ENCODE data around the gene CFAP74.
A peak's percentile ranks its signal among the peaks of the same experiment; 100 is the strongest.

Gene CFAP74

GRCh38 chr1:1922702-1922955 lies 81.0 kb downstream of the CFAP74 start:
- no peak for TF ChIP-seq CTCF (IDR thresholded peaks at IDR 0.05; ENCODE audit: low read depth, low read length)
- no peak overlapping the region for H3K4me3 ChIP-seq (ENCODE audit: low read depth, low read length)

GRCh38 chr1:1921901-1922701 lies 81.5 kb downstream of the CFAP74 start:
- no peak overlapping the region for H3K4me3 ChIP-seq (ENCODE audit: low read depth, low read length)

GRCh38 chr1:1921459-1921862 lies 82.1 kb downstream of the CFAP74 start:
- TF ChIP-seq CTCF (IDR thresholded peaks at IDR 0.05; ENCODE audit: low read depth, low read length): no peak
- no peak overlapping the region for H3K4me3 ChIP-seq (ENCODE audit: low read depth, low read length)

More at GRCh38 chr1:1921901-1922701, 81.5 kb downstream of the CFAP74 start:
- no peak for TF ChIP-seq CTCF (IDR thresholded peaks at IDR 0.05; ENCODE audit: low read depth, low read length)

- no peak for TF ChIP-seq CTCF (IDR thresholded peaks at IDR 0.05; ENCODE audit: low read depth, low read length)
- no peak overlapping the region for H3K4me3 ChIP-seq (ENCODE audit: low read depth, low read length)
Measured at GRCh38 chr1:1920608-1921458, 82.8 kb downstream of the CFAP74 start.

- no peak overlapping the region for H3K4me3 ChIP-seq (ENCODE audit: low read depth, low read length)
Measured at GRCh38 chr1:1920057-1920607, 83.5 kb downstream of the CFAP74 start.

GRCh38 chr1:1919304-1920056 lies 84.1 kb downstream of the CFAP74 start:
- H3K4me3 ChIP-seq (ENCODE audit: low read depth, low read length): peak overlapping the region; percentile 55
- no peak for TF ChIP-seq CTCF (IDR thresholded peaks at IDR 0.05; ENCODE audit: low read depth, low read length)

More at GRCh38 chr1:1920057-1920607, 83.5 kb downstream of the CFAP74 start:
- no peak for TF ChIP-seq CTCF (IDR thresholded peaks at IDR 0.05; ENCODE audit: low read depth, low read length)

Data from WI38 (cell line).